IPS DF 19.7 (cell line): ENCODE measurements around the gene CLDN19.

Source experiments
- DNase-seq: peaks from one replicate; pipeline ENCODE4 v3.0.0-alpha.2; 2013; ENCODE audit warnings: low read depth, low spot score

The CLDN19 gene

DNA sequence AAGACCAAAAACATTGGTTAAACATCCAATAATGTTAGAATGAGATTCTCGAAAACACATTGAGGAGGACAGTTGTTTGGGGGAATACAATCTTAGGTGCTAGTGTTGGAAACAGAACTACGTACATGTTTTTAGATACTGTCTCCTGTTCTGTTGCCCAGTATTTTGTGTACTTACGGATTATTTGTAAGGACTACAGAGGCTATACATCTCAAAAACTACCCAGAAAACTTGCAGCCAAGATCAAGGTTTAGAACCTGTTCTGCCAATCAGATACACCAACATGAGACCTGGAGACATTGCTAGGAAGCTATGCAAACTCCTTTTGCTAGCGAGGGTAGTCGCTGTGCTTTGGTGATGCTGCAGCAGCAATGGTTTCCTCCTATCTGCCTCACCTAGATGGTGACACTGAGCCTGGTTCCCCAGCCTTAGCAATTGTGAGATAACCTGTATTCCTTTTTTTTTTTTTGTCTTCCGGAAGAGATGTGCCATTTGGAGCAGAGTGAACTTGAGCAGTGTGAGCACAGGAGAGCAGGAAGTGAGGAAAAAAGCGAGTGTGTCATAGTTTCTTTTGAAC lies 36.1 kb downstream of the CLDN19 start:
- no peak for DNase-seq

DNA sequence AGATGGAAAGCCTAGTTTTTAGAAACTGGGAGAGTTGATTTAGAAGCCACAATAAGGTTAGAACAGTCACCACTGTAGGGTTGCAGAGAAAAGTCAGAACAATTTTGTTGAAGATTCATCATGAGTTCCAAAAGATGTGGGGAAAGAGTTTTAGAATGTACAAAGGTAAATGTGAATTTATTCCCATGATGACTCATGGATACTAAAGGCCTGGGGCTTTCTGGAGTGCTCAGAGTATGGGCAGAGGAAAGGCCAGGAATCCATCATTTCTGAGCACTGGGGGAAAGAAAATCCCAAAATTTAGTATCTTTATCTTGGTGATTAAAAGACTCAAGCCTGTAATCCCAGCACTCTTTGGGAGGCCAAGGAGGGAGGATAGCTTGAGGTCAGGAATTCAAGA lies 40.0 kb downstream of the CLDN19 start:
- no peak for DNase-seq

DNA sequence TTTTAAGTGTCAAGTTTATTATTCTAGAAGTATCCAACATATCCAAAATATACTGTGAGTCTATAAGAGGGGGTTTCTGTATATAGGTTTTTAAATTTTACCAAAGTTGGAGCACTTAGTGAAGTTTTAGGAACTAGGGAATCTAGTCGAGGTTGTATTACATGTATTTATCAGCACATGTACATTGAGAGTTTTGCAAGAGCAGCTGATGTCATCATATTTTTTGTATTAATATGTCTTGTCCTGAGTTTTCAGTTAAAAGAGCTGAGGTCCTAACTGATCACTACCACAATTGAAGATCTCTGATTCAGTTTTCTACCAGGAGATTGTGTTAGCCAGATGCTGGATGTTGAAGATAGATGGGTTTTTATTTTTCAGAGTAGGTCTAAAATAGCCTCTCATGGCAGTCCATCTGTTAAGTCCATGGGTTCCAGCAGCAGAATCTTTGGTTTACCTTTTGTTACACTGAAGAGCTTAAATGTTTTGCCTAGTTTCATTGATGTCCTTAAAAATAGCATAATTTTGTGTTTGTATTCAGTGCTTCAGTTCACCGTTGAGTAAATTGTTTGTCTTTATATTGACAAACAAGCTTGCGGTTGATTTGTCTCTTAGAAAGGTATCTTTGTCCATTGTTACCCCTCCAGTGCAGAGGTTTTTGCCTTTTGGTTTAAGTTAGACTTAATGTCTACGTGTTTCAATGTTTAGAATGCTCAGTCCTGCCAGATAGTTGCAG lies 41.8 kb downstream of the CLDN19 start:
- no peak for DNase-seq

DNA sequence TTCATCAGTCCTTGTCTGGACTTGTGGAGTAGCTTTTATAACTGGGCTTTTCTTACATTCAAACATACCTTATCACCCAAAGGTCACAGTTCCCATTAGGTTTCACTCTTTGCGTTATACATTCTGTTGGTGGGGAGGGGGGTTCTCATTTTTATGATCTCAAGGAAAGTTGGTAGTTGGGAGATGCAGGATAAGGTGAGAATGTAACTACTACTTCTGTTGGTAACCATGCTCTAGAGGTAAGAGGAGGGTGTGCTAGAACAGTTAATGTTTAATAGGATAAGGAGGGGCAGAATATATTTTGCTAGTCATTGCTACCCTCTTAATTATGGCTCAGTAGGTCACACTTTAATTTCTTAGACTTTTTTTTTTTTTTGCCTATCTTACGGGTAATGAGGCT lies 47.1 kb downstream of the CLDN19 start:
- DNase-seq: no peak

DNA sequence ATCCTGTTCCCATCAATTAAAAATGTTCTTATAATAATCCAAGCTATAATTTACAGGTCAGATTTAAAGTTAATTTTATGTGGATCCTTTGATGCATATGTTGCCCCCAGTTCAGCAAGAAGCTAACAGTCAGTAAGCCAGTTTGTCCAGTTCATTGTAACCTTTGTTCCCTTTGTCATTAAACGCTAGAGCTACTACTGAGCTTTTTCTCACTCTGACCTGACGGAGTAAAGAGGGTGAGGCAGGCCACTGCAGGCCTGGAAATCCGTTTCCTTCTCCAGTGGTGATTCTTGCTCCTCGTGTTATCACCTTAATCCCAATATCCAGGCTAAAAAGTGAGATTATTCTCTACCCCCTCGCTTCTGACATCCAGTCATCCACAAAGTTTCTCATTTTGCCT lies 47.6 kb downstream of the CLDN19 start:
- DNase-seq: no peak

DNA sequence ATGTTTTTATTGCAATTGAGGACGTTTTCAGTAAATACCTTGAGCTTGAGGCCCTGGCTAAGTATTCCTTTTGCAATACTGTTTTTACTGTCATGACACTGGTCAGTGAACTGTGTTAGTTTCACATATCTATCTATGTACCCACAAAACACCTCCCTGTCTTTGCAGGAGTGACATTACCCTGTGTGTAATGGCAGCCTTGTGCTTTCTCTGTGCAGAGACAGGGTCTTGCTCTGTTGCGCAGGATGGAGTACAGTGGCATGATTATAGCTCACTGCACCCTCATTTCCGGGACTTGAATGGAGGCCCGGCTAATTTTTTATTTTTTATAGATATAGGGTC lies 48.9 kb downstream of the CLDN19 start:
- no peak for DNase-seq

DNA sequence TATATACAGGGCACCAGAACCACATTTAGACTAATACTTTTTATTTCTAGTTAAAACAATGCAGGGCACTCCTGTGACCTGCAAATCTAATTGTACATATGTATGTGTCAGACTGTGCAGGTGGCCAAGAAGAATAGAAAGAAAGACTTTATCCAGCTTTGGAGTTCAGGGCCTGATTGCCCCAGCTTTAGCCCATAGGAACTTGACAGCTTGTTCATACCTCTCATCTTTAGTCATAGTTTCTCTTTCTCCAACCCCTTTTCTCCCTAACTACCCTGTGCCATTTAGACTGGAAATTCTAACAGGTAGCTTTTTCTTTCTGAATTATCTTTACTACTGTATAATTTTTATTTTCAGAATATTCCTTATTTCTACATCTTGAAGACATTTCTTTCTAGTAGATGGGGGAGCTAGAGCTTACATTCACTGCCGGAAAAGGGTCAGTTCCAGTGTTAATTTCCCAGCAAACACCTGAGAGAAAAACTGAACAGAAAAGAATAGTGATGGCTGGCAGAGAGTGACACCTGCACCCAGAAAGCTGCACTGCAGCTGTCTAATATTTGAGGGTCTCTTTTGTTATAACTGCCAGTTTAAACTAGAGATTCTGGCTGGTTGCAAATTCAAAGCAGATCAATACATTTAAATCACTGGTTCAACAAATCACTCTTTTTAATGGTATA lies 49.4 kb downstream of the CLDN19 start:
- DNase-seq: no peak

DNA sequence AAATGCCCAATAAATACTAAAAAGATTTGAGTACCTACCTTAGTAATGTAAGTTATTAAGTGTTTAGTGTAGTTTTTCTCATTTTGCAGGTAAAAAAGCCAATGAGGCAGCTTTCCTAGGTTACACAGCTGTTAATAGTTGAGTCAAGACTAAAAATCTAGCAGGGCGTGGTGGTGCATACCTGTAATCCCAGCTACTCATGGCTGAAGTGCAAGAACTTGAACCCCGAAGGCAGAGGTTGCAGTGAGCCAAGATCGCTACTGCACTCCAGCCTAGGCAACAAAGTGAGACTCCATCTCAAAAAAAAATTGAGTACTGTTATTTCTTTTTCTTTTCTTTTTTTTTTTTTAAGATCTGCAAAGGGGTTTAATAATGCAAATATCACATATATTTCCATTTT lies 50.1 kb downstream of the CLDN19 start:
- no peak for DNase-seq

DNA sequence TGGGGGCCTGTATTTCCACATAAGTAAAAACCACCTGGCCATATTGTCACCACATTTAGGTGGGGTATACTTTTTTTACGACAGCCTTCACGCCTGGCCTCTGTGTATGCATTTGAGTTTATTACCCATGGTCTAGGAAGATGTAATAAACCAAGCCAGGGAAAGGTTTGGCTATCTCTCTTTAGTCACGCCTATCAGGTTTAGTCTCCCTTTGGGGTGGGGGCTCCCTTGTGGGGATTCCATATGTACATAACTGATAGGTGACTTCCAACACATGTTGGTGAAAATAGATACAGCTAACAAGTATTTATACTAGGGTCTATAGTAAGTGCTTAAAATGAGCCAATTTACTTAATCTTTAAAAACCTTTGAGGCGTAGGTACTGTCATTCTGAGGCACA lies 53.6 kb downstream of the CLDN19 start:
- no peak for DNase-seq

DNA sequence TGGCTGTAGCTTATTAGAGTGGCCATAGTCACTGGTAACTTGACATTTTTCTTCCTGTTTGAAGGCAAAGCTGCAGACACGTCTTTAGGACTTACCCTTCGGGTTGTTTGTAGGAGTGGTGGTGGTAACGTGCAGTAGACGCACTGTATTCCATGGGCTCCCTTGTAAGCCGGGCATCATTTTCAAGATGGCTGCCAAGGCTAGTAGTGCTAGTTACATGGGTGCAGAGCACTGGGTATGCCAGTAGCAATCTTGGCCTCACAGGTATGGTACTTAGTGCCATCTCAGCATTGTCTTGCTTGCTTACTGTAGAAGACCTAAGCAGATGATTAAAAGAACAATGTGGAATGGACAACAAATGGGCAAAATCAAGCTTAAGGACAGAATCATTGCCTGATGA lies 55.9 kb downstream of the CLDN19 start:
- no peak for DNase-seq
